G401 (cell line): ENCODE data around the gene GRM2. TPM values are rescaled to one million over a fixed set of nuclear protein-coding genes. Genes with fewer than 3 reads are reported as not detected.
"Not testable (repeated sequence)": the region's sequence is repeated elsewhere in the genome, so short reads cannot be mapped to it uniquely, and the experiment has no call there.

Experiments
- DNase-seq: peaks from one replicate; pipeline ENCODE4 v3.0.0-alpha.2; 2015; ENCODE audit warnings: low spot score
- in situ Hi-C: cut with HindIII; loops from 2 replicates; pipeline ENCODE4 v1.10.0; 2016; ENCODE audit warnings: low sequenced_read_pairs, mixed read lengths
- total RNA-seq: library from RNA; depleted of rRNA; stranded (reverse); fragments of >200 nt; shearing (Covaris generic); gene quantifications from 2 replicates; pipeline ENCODE4 v1.2.3, GENCODE V29; 2014; rRNA removed

Gene GRM2
- total RNA-seq, 1 experiment from 2014 or later: not detected

GRCh38 chr3:51753763-51754750, 47.2 kb downstream of the GRM2 start:
- DNase-seq, in situ Hi-C loops: not testable (repeated sequence)

DNA sequence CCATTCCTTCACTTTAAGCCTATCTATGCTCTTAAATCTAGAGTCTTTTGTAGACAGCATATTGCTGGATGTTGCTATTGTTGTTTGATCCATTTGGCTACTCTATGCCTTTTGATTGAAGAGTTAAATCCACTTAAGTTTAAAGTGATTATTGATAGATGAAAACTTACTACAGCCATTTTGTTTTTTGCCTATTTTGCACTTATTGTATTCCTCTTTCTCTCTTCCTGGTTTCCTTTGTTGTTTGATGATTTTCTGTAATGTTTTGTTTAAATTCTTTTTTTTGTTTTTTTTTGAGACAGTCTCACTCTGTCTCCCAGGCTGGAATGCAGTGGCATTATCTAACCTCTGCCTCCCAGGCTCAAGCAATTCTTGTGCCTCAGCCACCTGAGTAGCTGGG, 52.3 kb downstream of the GRM2 start:
- in situ Hi-C loops: no loop called here
- DNase-seq: no peak

Other genes with a start within 250 kb of the GRM2 start
- 8.6 and 12.6 TPM in 2 replicates for gene DCAF1, start 207.1 kb upstream of the GRM2 start, total RNA-seq
- gene RAD54L2, start 168.3 kb upstream of the GRM2 start, total RNA-seq: 11.9 and 13.1 TPM in 2 replicates
- gene TEX264, start 35.8 kb upstream of the GRM2 start, total RNA-seq: 67.9 and 69.7 TPM in 2 replicates
- not detected in 2 replicates for gene IQCF6, start 72.2 kb downstream of the GRM2 start, total RNA-seq
- not detected in 2 replicates for gene IQCF2, start 154.5 kb downstream of the GRM2 start, total RNA-seq
- gene IQCF5, start 168.5 kb downstream of the GRM2 start, total RNA-seq: not detected in 2 replicates
- not detected in 2 replicates for gene IQCF1, start 196.3 kb downstream of the GRM2 start, total RNA-seq
- gene RRP9, start 234.8 kb downstream of the GRM2 start, total RNA-seq: 80.6 and 87.0 TPM in 2 replicates
- 6.4 and 9.7 TPM in 2 replicates for gene PARP3, start 235.3 kb downstream of the GRM2 start, total RNA-seq
- not detected in 2 replicates for gene GPR62, start 248.3 kb downstream of the GRM2 start, total RNA-seq